GM12878 (cell line): Measurements from ENCODE around the gene CDKL4. TPM values are rescaled to one million over a fixed set of nuclear protein-coding genes. Genes with fewer than 3 reads are reported as not detected.

ENCODE experiments used
- ATAC-seq: fragments of 200-7000 bp; cut with Tn5 transposase; 3 replicates; pipeline ENCODE4 v1.9.1; 2020; ENCODE audit warnings: mild to moderate bottlenecking, moderate library complexity
- BruUV-seq: library from RNA; stranded (reverse); fragments of 400-500 nt; replicated peaks from 2 replicates; lab custom pipeline; 2021; lab: Mats Ljungman, UMichigan
- CTCF ChIA-PET: fragments of 300-600 bp; sonication (Branson Sonifier 250); formaldehyde crosslinking; extraction: SDS; loops from one replicate; lab custom pipeline; 2021; ENCODE audit warnings: inconsistent platforms; lab: Yijun Ruan, JAX
- POLR2A ChIA-PET: fragments of 350-600 bp; formaldehyde crosslinking; extraction: SDS; loops from one replicate; lab custom pipeline; 2021; ENCODE audit warnings: inconsistent platforms; lab: Charles Lee
- RAD21 ChIA-PET: fragments of 300-600 bp; sonication (Branson Sonifier 250); formaldehyde crosslinking; loops from one replicate; lab custom pipeline; 2023; ENCODE audit warnings: antibody characterized with exemption; ENCODE audit not compliant: unreplicated experiment; lab: Charles Lee
- SMC1A ChIA-PET: fragments of 300-600 bp; sonication (Branson Sonifier 250); formaldehyde crosslinking; loops from one replicate; lab custom pipeline; 2023; ENCODE audit not compliant: unreplicated experiment, uncharacterized antibody; lab: Charles Lee
- DNase-seq: peaks from one replicate; pipeline ENCODE4 v3.0.0-alpha.2; 2011; ENCODE audit warnings: low read depth, low spot score
- FAIRE-seq: peaks from 3 replicates; lab custom pipeline; 2011; peaks lifted over from hg19 to GRCh38; lab: Jason Lieb, UNC
- H2AFZ ChIP-seq: 2 replicates; pipeline ENCODE4 v1.6.0; 2011; ENCODE audit warnings: low read depth, low read length, control low read depth; ENCODE audit not compliant: control insufficient read depth
- H3K27ac ChIP-seq: 2 replicates; pipeline ENCODE4 v1.5.1; 2011; ENCODE audit warnings: control low read depth; ENCODE audit not compliant: control insufficient read depth, insufficient read depth
- H3K27me3 ChIP-seq, 2 experiments: replicated peaks in 1 of 2; 2 replicates each; pipeline versions ENCODE4 v1.6.0 to v1.6.1; 2011; ENCODE audit warnings: low read length in 1 of 2; ENCODE audit not compliant: control insufficient read depth in 2 of 2, insufficient read depth in 2 of 2
- H3K36me3 ChIP-seq, 2 experiments: 2 replicates each; pipeline ENCODE4 v1.5.1; 2011; ENCODE audit warnings: low read length in 1 of 2; ENCODE audit not compliant: control insufficient read depth in 2 of 2, insufficient read depth in 2 of 2
- H3K4me1 ChIP-seq: 2 replicates; pipeline ENCODE4 v1.6.1; 2011; ENCODE audit warnings: mild to moderate bottlenecking, low read length, moderate library complexity, mixed read lengths; ENCODE audit not compliant: control insufficient read depth, insufficient read depth
- H3K4me2 ChIP-seq: 2 replicates; pipeline ENCODE4 v1.6.0; 2011; ENCODE audit warnings: control low read depth; ENCODE audit not compliant: control insufficient read depth, insufficient read depth
- H3K4me3 ChIP-seq: fragments of 200-600 bp; sonication (generic); 2 replicates; pipeline ENCODE4 v1.5.1; 2016
- H3K79me2 ChIP-seq: 2 replicates; pipeline ENCODE4 v1.6.0; 2011; ENCODE audit warnings: low read length; ENCODE audit not compliant: control insufficient read depth, insufficient read depth
- H3K9ac ChIP-seq: 2 replicates; pipeline ENCODE4 v1.8.0; 2011; ENCODE audit warnings: low read length, control low read depth, mixed read lengths; ENCODE audit not compliant: control insufficient read depth, insufficient read depth
- H3K9me3 ChIP-seq: replicated peaks from 3 replicates; pipeline ENCODE4 v1.5.1; 2011; ENCODE audit warnings: mild to moderate bottlenecking, low read length; ENCODE audit not compliant: control insufficient read depth, insufficient read depth
- H4K20me1 ChIP-seq: 2 replicates; pipeline ENCODE4 v1.6.0; 2011; ENCODE audit not compliant: control insufficient read depth, insufficient read depth
- CHD2 ChIP-seq: IDR thresholded peaks from 2 replicates; pipeline ENCODE4 v1.6.1; 2011; ENCODE audit warnings: low read depth, low read length, improper control_type of control experiment, borderline replicate concordance
- IKZF2 ChIP-seq, 2 experiments: fragments of 450-650 bp; IDR thresholded peaks; 2 replicates each; pipeline ENCODE4 v1.6.1; 2017; ENCODE audit warnings: mild to moderate bottlenecking in 2 of 2, moderate library complexity in 2 of 2
- IRF4 ChIP-seq: IDR thresholded peaks from 2 replicates; pipeline ENCODE4 v1.6.1; 2011; ENCODE audit warnings: low read depth, low read length
- JUNB ChIP-seq: IDR thresholded peaks from 2 replicates; pipeline ENCODE4 v1.6.1; 2016; ENCODE audit warnings: antibody characterized with exemption, mild to moderate bottlenecking
- NFIC ChIP-seq: IDR thresholded peaks from 2 replicates; pipeline ENCODE4 v1.6.1; 2012; ENCODE audit warnings: low read depth, mild to moderate bottlenecking, inconsistent platforms, low read length, moderate library complexity
- POLR2AphosphoS2 ChIP-seq: IDR thresholded peaks from 2 replicates; pipeline ENCODE4 v1.6.1; 2011; ENCODE audit warnings: low read depth, mild to moderate bottlenecking, low read length, improper control_type of control experiment, moderate library complexity
- RUNX3 ChIP-seq: IDR thresholded peaks from 2 replicates; pipeline ENCODE4 v1.6.1; 2012; ENCODE audit warnings: low read length, inconsistent platforms
- SIN3A ChIP-seq: IDR thresholded peaks from 2 replicates; pipeline ENCODE4 v1.6.1; 2012; ENCODE audit warnings: low read depth, low read length, improper control_type of control experiment
- SPI1 ChIP-seq: IDR thresholded peaks from 2 replicates; pipeline ENCODE4 v1.6.1; 2011; ENCODE audit warnings: low read depth, mild to moderate bottlenecking, low read length, moderate library complexity, borderline replicate concordance; ENCODE audit not compliant: insufficient read depth
- TCF12 ChIP-seq: IDR thresholded peaks from 2 replicates; pipeline ENCODE4 v1.6.1; 2011; ENCODE audit warnings: low read depth, mild to moderate bottlenecking, low read length
- YBX1 ChIP-seq: fragments of 450-650 bp; IDR thresholded peaks from 2 replicates; pipeline ENCODE4 v1.6.1; 2016; ENCODE audit warnings: antibody characterized with exemption
- WGBS: methylation state at CpG from one replicate; pipeline ENCODE4 v1.1.6; 2016; ENCODE audit warnings: low lambda C conversion rate; ENCODE audit not compliant: insufficient replicate concordance, insufficient coverage; ENCODE audit errors: missing lambda C conversion rate; 5-methylcytosine and 5-hydroxymethylcytosine counted together
- in situ Hi-C: fragments of 300-500 bp; cut with MboI; formaldehyde crosslinking; loops from 9 replicates; pipeline ENCODE4 v1.14.3; 2018; ENCODE audit warnings: mixed read lengths
- intact Hi-C: fragments of 100-400 bp; cut with micrococcal nuclease; formaldehyde crosslinking; loops from one replicate; pipeline ENCODE4 v1.14.2; 2022; ENCODE audit not compliant: unreplicated experiment
- polyA plus RNA-seq, 11 experiments: library from polyadenylated mRNA; depleted of rRNA in 4 of 11; unstranded in 6 of 11; stranded (reverse) in 5 of 11; fragments of >200 nt; fragmentation: Nextera tagmentation in 4 of 11; fragmentation: Illumina TruSeq in 1 of 11; extraction: Ambion mirVana in 4 of 11; extraction: Trizol in 1 of 11; gene quantifications; 1 replicate in 1 of 11; 2 replicates in 10 of 11; pipeline versions ENCODE4 v1.2.1 to v1.2.3, GENCODE V29; 2011 to 2016; ENCODE audit warnings: inconsistent platforms in 2 of 11, missing spikeins in 2 of 11, low read depth in 1 of 11
- total RNA-seq, 4 experiments: library from RNA; depleted of rRNA in 3 of 4; stranded (reverse); fragments of >200 nt in 3 of 4; fragmentation: Illumina TruSeq in 1 of 4; extraction: Trizol in 1 of 4; gene quantifications; 2 replicates each; pipeline versions ENCODE4 v1.2.1 to v1.2.3, GENCODE V29; 2013 to 2021
- TF ChIP-seq, protein P1 (sequence below): IDR thresholded peaks from 2 replicates; pipeline ENCODE4 v1.6.1; 2012; ENCODE audit warnings: low read length, inconsistent platforms
- TF ChIP-seq, protein P2 (sequence below): fragments of 450-650 bp; IDR thresholded peaks from 2 replicates; pipeline ENCODE4 v1.6.1; 2016; ENCODE audit warnings: mild to moderate bottlenecking

CDKL4 gene
- total and polyA plus RNA-seq, 10 of the 15 experiments (the other 5 are each of a cell fraction or from before 2014, with no cell fraction given): not detected

- Histone ChIP-seq H4K20me1 (no peaks in the 10 kb centered on the region), H3K36me3 (no peaks in the 10 kb centered on the region), H3K79me2 (no peaks in the 10 kb centered on the region), H3K9me3 (no peaks in the 10 kb centered on the region), H3K27me3 (no peaks in the 10 kb centered on the region), H3K9ac (no peak overlapping the region), H3K4me3 (no peak overlapping the region), H3K4me2 (no peak overlapping the region), H2AFZ (no peak overlapping the region), H3K27ac (no peak overlapping the region), H3K4me1 (peaks cover 29% of the 10 kb centered on the region; the same call in 1 of the 2 replicates)
- WGBS: 100% methylated on average over 3 of the region's 3 CpGs
- BruUV-seq: no TSS peak
- intact Hi-C loops: loop anchor here (10.0 kb wide), 1 partner anchor 228 kb away; no protein-coding TSS in a partner anchor
- no peak for TF ChIP-seq SIN3A
- no peak for FAIRE-seq
- DNase-seq: no peak
- RAD21 ChIA-PET: interaction anchor here (1.1 kb wide), 1 partner anchor 38 kb away, joined by 3 read pairs; no protein-coding TSS in a partner anchor
- ATAC-seq: no peak
- SMC1A ChIA-PET: interaction anchor here (0.6 to 4.3 kb wide), 3 partner anchors 42 to 110 kb away, joined by 3 to 13 read pairs (median 3); no protein-coding TSS in a partner anchor
- in situ Hi-C loops: no loop called here
- POLR2A ChIA-PET: interaction anchor here (0.6 to 0.7 kb wide), 2 partner anchors 490 to 522 kb away, joined by 4 read pairs; no protein-coding TSS in a partner anchor
- CTCF ChIA-PET: no interaction called here
These were observed 23.2 kb upstream of the CDKL4 start for GRCh38 chr2:39266916-39267434.

GRCh38 chr2:39266139-39266805, 22.5 kb upstream of the CDKL4 start:
- Histone ChIP-seq H3K4me1 (peaks cover 29% of the 10 kb centered on the region; the same call in 1 of the 2 replicates), H3K9me3 (no peaks in the 10 kb centered on the region), H3K4me3 (no peak overlapping the region), H3K9ac (no peak overlapping the region), H3K4me2 (0 out of 2 replicates have a peak overlapping the region, but pooled peaks have one; percentile 27), H3K27me3 (no peaks in the 10 kb centered on the region), H2AFZ (no peak overlapping the region; the same call in 1 of the 2 replicates), H3K27ac (peak overlapping the region; percentile 14; the same call in 1 of the 2 replicates), H3K79me2 (no peaks in the 10 kb centered on the region), H4K20me1 (no peaks in the 10 kb centered on the region), H3K36me3 (no peaks in the 10 kb centered on the region)
- peak; percentile 38 for FAIRE-seq
- 35% methylated on average over 3 of the region's 3 CpGs for WGBS
- peak; percentile 88 for ATAC-seq
- RAD21 ChIA-PET: interaction anchor here (1.1 kb wide), 1 partner anchor 37 kb away, joined by 3 read pairs; no protein-coding TSS in a partner anchor
- CTCF ChIA-PET: no interaction called here
- peak; percentile 53 for DNase-seq
- BruUV-seq: no TSS peak
- intact Hi-C loops: loop anchor here (10.0 kb wide), 1 partner anchor 229 kb away; no protein-coding TSS in a partner anchor
- POLR2A ChIA-PET: no interaction called here
- SMC1A ChIA-PET: interaction anchor here (0.6 to 4.3 kb wide), 2 partner anchors 111 to 966 kb away, joined by 3 to 13 read pairs; no protein-coding TSS in a partner anchor
- in situ Hi-C loops: no loop called here
- TF ChIP-seq CHD2 (no peak), TCF12 (peak; percentile 71), RUNX3 (0 out of 2 replicates have a peak, but pooled peaks have one; percentile 35), POLR2AphosphoS2 (no peak), IRF4 (peak; percentile 54; the same call in 1 of the 2 replicates), YBX1 (no peak), JUNB (peak; percentile 6; the same call in 1 of the 2 replicates), NFIC (peak; percentile 31; the same call in 1 of the 2 replicates), IKZF2 (IDR thresholded peaks at IDR 0.05) (peak; percentile 54 to 60; a peak in 3 of 4 replicates), SPI1 (peak; percentile 61; the same call in 1 of the 2 replicates)
- TF ChIP-seq, protein P1, sequence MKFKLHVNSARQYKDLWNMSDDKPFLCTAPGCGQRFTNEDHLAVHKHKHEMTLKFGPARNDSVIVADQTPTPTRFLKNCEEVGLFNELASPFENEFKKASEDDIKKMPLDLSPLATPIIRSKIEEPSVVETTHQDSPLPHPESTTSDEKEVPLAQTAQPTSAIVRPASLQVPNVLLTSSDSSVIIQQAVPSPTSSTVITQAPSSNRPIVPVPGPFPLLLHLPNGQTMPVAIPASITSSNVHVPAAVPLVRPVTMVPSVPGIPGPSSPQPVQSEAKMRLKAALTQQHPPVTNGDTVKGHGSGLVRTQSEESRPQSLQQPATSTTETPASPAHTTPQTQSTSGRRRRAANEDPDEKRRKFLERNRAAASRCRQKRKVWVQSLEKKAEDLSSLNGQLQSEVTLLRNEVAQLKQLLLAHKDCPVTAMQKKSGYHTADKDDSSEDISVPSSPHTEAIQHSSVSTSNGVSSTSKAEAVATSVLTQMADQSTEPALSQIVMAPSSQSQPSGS: 0 out of 2 replicates have a peak, but pooled peaks have one; percentile 10
- TF ChIP-seq, protein P2, sequence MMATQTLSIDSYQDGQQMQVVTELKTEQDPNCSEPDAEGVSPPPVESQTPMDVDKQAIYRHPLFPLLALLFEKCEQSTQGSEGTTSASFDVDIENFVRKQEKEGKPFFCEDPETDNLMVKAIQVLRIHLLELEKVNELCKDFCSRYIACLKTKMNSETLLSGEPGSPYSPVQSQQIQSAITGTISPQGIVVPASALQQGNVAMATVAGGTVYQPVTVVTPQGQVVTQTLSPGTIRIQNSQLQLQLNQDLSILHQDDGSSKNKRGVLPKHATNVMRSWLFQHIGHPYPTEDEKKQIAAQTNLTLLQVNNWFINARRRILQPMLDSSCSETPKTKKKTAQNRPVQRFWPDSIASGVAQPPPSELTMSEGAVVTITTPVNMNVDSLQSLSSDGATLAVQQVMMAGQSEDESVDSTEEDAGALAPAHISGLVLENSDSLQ: peak; percentile 36; the same call in 1 of the 2 replicates
